ENCODE results near the gene CHST11.
"Not testable (repeated sequence)": the region's sequence is repeated elsewhere in the genome, so short reads cannot be mapped to it uniquely, and the experiment has no call there.

Gene CHST11

GRCh38 chr12:104600036-104600712 lies 143.4 kb downstream of the CHST11 start:
- no peak for DNase-seq (ENCODE audit: low read depth in 3 of 3, low spot score in 1 of 3)

GRCh38 chr12:104600790-104601739 lies 144.3 kb downstream of the CHST11 start:
- no peak for DNase-seq (ENCODE audit: low read depth in 3 of 3, low spot score in 1 of 3)

GRCh38 chr12:104602406-104602805 lies 145.7 kb downstream of the CHST11 start:
- DNase-seq (ENCODE audit: low read depth in 3 of 3, low spot score in 1 of 3): no peak

- no peak for DNase-seq (ENCODE audit: low read depth in 3 of 3, low spot score in 1 of 3)
Measured at GRCh38 chr12:104602896-104603295, 146.1 kb downstream of the CHST11 start.

- no peak for DNase-seq (ENCODE audit: low read depth in 3 of 3, low spot score in 1 of 3)
Measured at GRCh38 chr12:104603545-104603973, 146.8 kb downstream of the CHST11 start.

GRCh38 chr12:104604070-104604994 lies 147.6 kb downstream of the CHST11 start:
- DNase-seq (ENCODE audit: low read depth in 3 of 3, low spot score in 1 of 3): peak in 1 of 3 donors; percentile 7

GRCh38 chr12:104604995-104605675 lies 148.4 kb downstream of the CHST11 start:
- DNase-seq (ENCODE audit: low read depth in 3 of 3, low spot score in 1 of 3): no peak

- DNase-seq (ENCODE audit: low read depth in 3 of 3, low spot score in 1 of 3): no peak
Measured at GRCh38 chr12:104605685-104606084, 148.9 kb downstream of the CHST11 start.

- no peak for DNase-seq (ENCODE audit: low read depth in 3 of 3, low spot score in 1 of 3)
Measured at GRCh38 chr12:104608998-104609397, 152.2 kb downstream of the CHST11 start.

GRCh38 chr12:104609445-104609844 lies 152.7 kb downstream of the CHST11 start:
- DNase-seq (ENCODE audit: low read depth in 3 of 3, low spot score in 1 of 3): no peak

GRCh38 chr12:104610513-104611235 lies 153.9 kb downstream of the CHST11 start:
- no peak for DNase-seq (ENCODE audit: low read depth in 3 of 3, low spot score in 1 of 3)

GRCh38 chr12:104611671-104612070 lies 154.9 kb downstream of the CHST11 start:
- no peak for DNase-seq (ENCODE audit: low read depth in 3 of 3, low spot score in 1 of 3)

GRCh38 chr12:104613372-104613771 lies 156.6 kb downstream of the CHST11 start:
- DNase-seq (ENCODE audit: low read depth in 3 of 3, low spot score in 1 of 3): not testable (repeated sequence)

GRCh38 chr12:104615048-104615561 lies 158.4 kb downstream of the CHST11 start:
- no peak for DNase-seq (ENCODE audit: low read depth in 3 of 3, low spot score in 1 of 3)

GRCh38 chr12:104618691-104619090 lies 161.9 kb downstream of the CHST11 start:
- DNase-seq (ENCODE audit: low read depth in 3 of 3, low spot score in 1 of 3): no peak

GRCh38 chr12:104619305-104619704 lies 162.6 kb downstream of the CHST11 start:
- DNase-seq (ENCODE audit: low read depth in 3 of 3, low spot score in 1 of 3): no peak

GRCh38 chr12:104620837-104621531 lies 164.2 kb downstream of the CHST11 start:
- DNase-seq (ENCODE audit: low read depth in 3 of 3, low spot score in 1 of 3): no peak

GRCh38 chr12:104622928-104623327 lies 166.2 kb downstream of the CHST11 start:
- no peak for DNase-seq (ENCODE audit: low read depth in 3 of 3, low spot score in 1 of 3)

- DNase-seq (ENCODE audit: low read depth in 3 of 3, low spot score in 1 of 3): no peak
Measured at GRCh38 chr12:104623883-104624282, 167.1 kb downstream of the CHST11 start.

All from stimulated activated CD4-positive, alpha-beta T cell treated with anti-CD3 and anti-CD28 coated beads, TNF-alpha, amount 100 ng/mL, for 1 hour (primary cell).